HG02759 (cell line): Measurements from ENCODE around the gene DOLPP1.
A peak's percentile ranks its signal among the peaks of the same experiment; 100 is the strongest.
"Not testable (repeated sequence)": the region's sequence is repeated elsewhere in the genome, so short reads cannot be mapped to it uniquely, and the experiment has no call there.

Experiments used
- ATAC-seq: cut with Tn5 transposase; IDR thresholded peaks from one replicate; pipeline ENCODE4 v1.9.1; 2021; ENCODE audit warnings: mild to moderate bottlenecking, moderate library complexity; ENCODE audit not compliant: unreplicated experiment

The DOLPP1 gene

GRCh38 chr9:129080601-129081387 is at the start of gene DOLPP1:
TSS of gene DOLPP1 (plus strand) at chr9:129081111. CDS start at chr9:129081132, 21 bp downstream.
- ATAC-seq = peak; percentile 94

GRCh38 chr9:129031514-129031913 is 49.4 kb upstream of the DOLPP1 start:
- ATAC-seq = no peak

GRCh38 chr9:129032541-129033159 is 48.3 kb upstream of the DOLPP1 start:
- no peak for ATAC-seq

GRCh38 chr9:129033216-129033615 is 47.7 kb upstream of the DOLPP1 start:
- no peak for ATAC-seq

GRCh38 chr9:129035838-129036237 is 45.1 kb upstream of the DOLPP1 start:
- not testable (repeated sequence) for ATAC-seq

- peak; percentile 94 for ATAC-seq
These were observed 44.5 kb upstream of the DOLPP1 start, which contains the start of gene MIGA2 for GRCh38 chr9:129036241-129036922. TSS of gene MIGA2 (plus strand) at chr9:129036626. CDS start at chr9:129040595, 3,969 bp downstream.

- no peak for ATAC-seq
These were observed 43.8 kb upstream of the DOLPP1 start for GRCh38 chr9:129036923-129037766.

- ATAC-seq = no peak
These were observed 43.2 kb upstream of the DOLPP1 start for GRCh38 chr9:129037767-129038098.

- no peak for ATAC-seq
These were observed 42.6 kb upstream of the DOLPP1 start for GRCh38 chr9:129038109-129038852.

- no peak for ATAC-seq
These were observed 40.7 kb upstream of the DOLPP1 start for GRCh38 chr9:129040113-129040643.

- no peak for ATAC-seq
These were observed 38.9 kb upstream of the DOLPP1 start for GRCh38 chr9:129042016-129042415.

- ATAC-seq = no peak
These were observed 28.3 kb upstream of the DOLPP1 start for GRCh38 chr9:129052592-129052991.

- no peak for ATAC-seq
These were observed 27.9 kb upstream of the DOLPP1 start for GRCh38 chr9:129053020-129053419.

GRCh38 chr9:129054163-129054851 is 26.6 kb upstream of the DOLPP1 start:
- ATAC-seq = no peak

- ATAC-seq = no peak
These were observed 21.7 kb upstream of the DOLPP1 start for GRCh38 chr9:129058965-129059795.

- ATAC-seq = no peak
These were observed 20.8 kb upstream of the DOLPP1 start for GRCh38 chr9:129059796-129060785.

GRCh38 chr9:129060991-129061390 is 19.9 kb upstream of the DOLPP1 start:
- ATAC-seq = no peak
